Naive thymus-derived CD8-positive, alpha-beta T cell (primary cell): ENCODE measurements around the gene LRRIQ4. TPM values are rescaled to one million over a fixed set of nuclear protein-coding genes. Genes with fewer than 3 reads are reported as not detected.

Experiments
- ATAC-seq, 2 donors: fragments of 150-1000 bp; cut with Tn5 transposase in 1 of 2; sonication (Bioruptor Pico), chemical (Tn5 transposase) in 1 of 2; 1 replicate in 1 of 2; 2 replicates in 1 of 2; pipeline ENCODE4 v1.10.0; 2021; ENCODE audit warnings: mild to moderate bottlenecking in 2 of 2, moderate library complexity in 2 of 2
- POLR2A ChIA-PET: fragments of 350-600 bp; sonication (Branson Sonifier 250); formaldehyde crosslinking; loops from one replicate; lab custom pipeline; 2021; ENCODE audit warnings: antibody characterized with exemption; lab: Charles Lee
- DNase-seq, 10 donors: peaks; one replicate each; pipeline versions ENCODE4 v3.0.0 to v3.0.0-alpha.2; 2020 to 2022
- H3K27ac Mint-ChIP-seq, 10 donors: one replicate each; pipeline ENCODE4 v1.8.0; 2020 to 2022; ENCODE audit warnings: mild to moderate bottlenecking in 10 of 10, mixed read lengths in 10 of 10, moderate library complexity in 4 of 10, inconsistent platforms in 1 of 10
- H3K27me3 Mint-ChIP-seq, 5 donors: one replicate each; pipeline ENCODE4 v1.8.0; 2021 to 2022; ENCODE audit warnings: mixed read lengths in 5 of 5
- H3K36me3 Mint-ChIP-seq, 3 donors: one replicate each; pipeline ENCODE4 v1.8.0; 2020 to 2022; ENCODE audit warnings: mixed read lengths in 3 of 3, mild to moderate bottlenecking in 2 of 3, inconsistent platforms in 1 of 3
- H3K4me1 Mint-ChIP-seq, 4 donors: one replicate each; pipeline ENCODE4 v1.8.0; 2021 to 2022; ENCODE audit warnings: mixed read lengths in 4 of 4
- H3K4me3 Mint-ChIP-seq, 10 donors: one replicate each; pipeline ENCODE4 v1.8.0; 2020 to 2022; ENCODE audit warnings: mild to moderate bottlenecking in 10 of 10, mixed read lengths in 10 of 10, moderate library complexity in 6 of 10, inconsistent platforms in 1 of 10
- H3K9me3 Mint-ChIP-seq, 9 donors: one replicate each; pipeline ENCODE4 v1.8.0; 2020 to 2022; ENCODE audit warnings: mixed read lengths in 9 of 9, mild to moderate bottlenecking in 3 of 9, inconsistent platforms in 1 of 9, moderate library complexity in 1 of 9
- polyA plus RNA-seq, 3 donors: library from polyadenylated mRNA; unstranded; fragments of 300-500 nt; fragmentation: Illumina TruSeq; gene quantifications; one replicate each; pipeline ENCODE4 v1.2.3, GENCODE V29; 2021
- total RNA-seq, 8 experiments: library from RNA in 2 of 8; stranded (reverse) in 2 of 8; gene quantifications; one replicate each; pipeline ENCODE4 v1.2.3 and lab custom pipeline; 2021 to 2026

The LRRIQ4 gene
- total RNA-seq: under 1 TPM in 1 of 2 experiments, not detected in 1; 0.19 TPM
- not detected for polyA plus RNA-seq
- total RNA-seq (lab: John Stamatoyannopoulos, UW): 0 to 0.26 (median 0.11) reads per million in 6 experiments

DNA sequence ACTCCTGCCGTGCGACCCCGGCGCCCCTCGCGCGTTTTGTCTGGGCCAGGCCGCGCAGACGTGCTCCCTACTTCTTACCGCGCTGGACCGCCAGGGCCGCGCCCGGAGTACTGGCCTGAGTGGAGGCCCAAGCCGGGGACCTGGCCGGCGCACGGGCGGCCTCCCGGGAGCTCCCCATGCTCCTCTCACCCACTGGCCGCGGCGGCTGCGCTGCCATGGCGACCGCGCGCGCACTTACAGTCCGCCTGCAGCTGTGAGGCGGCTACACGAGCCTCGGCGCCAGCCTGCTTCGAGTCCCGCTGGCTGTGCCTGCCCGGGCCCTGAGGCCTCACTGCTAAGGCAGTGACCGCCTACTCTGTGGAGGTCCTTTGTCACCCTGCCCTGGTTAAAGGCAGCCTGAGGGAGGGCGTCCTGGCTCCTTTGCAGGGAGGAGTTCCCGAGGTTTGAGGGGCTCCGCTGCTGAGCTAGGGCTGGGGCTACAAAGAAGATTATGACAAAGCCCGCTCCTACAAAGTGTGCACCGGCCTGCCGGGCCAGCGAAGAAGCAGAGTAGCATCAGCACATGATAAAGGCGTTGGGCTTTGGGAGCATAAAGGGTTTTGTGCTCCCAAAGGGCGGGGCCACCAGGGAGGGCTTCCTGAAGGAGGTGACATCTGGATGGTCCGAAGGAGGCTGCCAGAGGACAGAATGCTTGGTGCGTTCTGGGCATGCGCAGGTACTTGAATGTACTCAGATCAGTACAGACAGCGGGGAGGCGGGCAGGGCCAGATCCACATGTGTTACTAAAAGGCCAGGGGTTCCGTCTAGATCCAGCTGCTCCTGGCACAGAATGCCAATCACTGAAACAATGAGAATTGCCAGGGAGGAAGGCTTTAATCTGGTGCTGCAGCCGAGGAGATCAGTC, at the start of gene LRRIQ4, which contains the start of gene LRRC34:
TSS of gene LRRIQ4 (plus strand) at position 539 of the 904 bp plus-strand sequence. CDS start 9,052 bp downstream, outside the sequence.
TSS of gene LRRC34 (minus strand) at position 573 of the 904 bp plus-strand sequence. CDS start at position 217, 356 bp downstream.
- Mint-ChIP-seq H3K4me1 (peaks cover 18 to 24% (median 22%) of the 10 kb centered on the region in 4 donors), H3K9me3 (peaks cover 2 to 23% (median 11%) of the 10 kb centered on the region in 9 donors), H3K27me3 (peaks cover 0 to under 1% (median 0%) of the 10 kb centered on the region in 5 donors), H3K4me3 (peak within 1 kb of the TSS; percentile 78 to 93 (median 88)), H3K36me3 (peaks cover 0 to 6% (median 4%) of the 10 kb centered on the region in 3 donors), H3K27ac (peak within 1 kb of the TSS; percentile 42 to 93 (median 79))
- POLR2A ChIA-PET: interaction anchor here (0.6 to 3.5 kb wide), 6 partner anchors 12 to 154 kb away, joined by 3 to 21 read pairs (median 5); partner anchors contain the start of genes ACTRT3, MYNN, SEC62 and TERC
- peak; percentile 30 to 81 (median 50) for DNase-seq
- peak; percentile 62 to 71 for ATAC-seq

DNA sequence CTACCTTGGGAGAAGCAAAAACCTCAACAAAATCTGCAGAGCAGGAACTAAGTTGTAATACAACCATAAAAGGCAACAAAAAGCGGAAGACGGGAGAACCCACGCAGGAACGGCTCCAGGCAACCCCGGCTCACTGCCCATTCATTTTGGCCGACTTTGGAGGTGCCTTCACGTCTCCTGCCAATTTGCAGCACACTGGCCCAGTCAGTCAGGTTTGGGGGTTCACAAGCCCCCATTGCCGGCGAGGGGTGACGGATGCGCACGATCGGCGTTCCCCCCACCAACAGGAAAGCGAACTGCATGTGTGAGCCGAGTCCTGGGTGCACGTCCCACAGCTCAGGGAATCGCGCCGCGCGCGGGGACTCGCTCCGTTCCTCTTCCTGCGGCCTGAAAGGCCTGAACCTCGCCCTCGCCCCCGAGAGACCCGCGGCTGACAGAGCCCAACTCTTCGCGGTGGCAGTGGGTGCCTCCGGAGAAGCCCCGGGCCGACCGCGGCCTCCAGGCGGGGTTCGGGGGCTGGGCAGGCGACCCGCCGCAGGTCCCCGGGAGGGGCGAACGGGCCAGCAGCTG, 48.3 kb upstream of the LRRIQ4 start:
- no peaks in the 10 kb centered on the region for H3K27me3 Mint-ChIP-seq
- peak overlapping the region; percentile 87 to 98 (median 96) for H3K4me3 Mint-ChIP-seq
- peak overlapping the region; percentile 95 to 100 (median 98) for H3K27ac Mint-ChIP-seq
- peaks cover 0 to 10% (median 2%) of the 10 kb centered on the region in 9 donors for H3K9me3 Mint-ChIP-seq
- DNase-seq (peak in 9 of 10 donors; percentile 43 to 81 (median 63)), ATAC-seq (peak; percentile 53 to 54)
- peaks cover 8 to 29% (median 28%) of the 10 kb centered on the region in 4 donors for H3K4me1 Mint-ChIP-seq
- POLR2A ChIA-PET: interaction anchor here (0.6 to 5.1 kb wide), 19 partner anchors 9 to 1144 kb away, joined by 3 to 105 read pairs (median 4); partner anchors contain the start of genes EIF5A2, GPR160, LRRC34 and LRRIQ4
- H3K36me3 Mint-ChIP-seq: no peaks in the 10 kb centered on the region

DNA sequence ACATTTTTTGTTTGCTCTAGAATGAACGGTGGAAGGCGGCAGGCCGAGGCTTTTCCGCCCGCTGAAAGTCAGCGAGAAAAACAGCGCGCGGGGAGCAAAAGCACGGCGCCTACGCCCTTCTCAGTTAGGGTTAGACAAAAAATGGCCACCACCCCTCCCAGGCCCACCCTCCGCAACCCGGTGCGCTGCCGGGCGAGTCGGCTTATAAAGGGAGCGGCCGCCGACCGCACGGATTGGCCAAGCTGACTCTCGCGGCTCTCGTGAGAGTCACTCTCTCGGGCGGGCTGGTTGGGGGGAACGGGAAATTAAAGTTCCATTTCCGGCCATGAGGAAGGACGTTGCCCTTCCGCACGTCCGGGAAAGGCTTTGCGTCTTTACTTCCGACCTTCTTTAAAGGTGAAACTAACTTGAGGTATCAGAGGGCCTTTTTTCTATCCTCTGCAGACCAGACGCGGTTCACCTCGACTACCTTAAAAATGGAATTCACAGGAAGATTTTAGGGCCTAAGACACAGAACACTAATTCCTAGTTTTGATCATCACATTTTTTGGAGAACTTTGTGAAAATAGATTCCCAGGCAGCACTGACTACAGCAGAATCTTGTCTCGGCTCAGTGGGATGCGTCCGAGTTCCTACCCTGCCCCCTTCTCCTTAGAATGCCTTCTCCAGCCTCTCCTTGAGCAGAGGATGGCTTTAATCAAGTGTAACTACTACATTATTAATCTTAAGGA, 47.6 kb upstream of the LRRIQ4 start, which contains the start of gene TERC:
TSS of gene TERC (minus strand) at position 179 of the 731 bp plus-strand sequence.
- Mint-ChIP-seq H3K4me3 (peak within 1 kb of the TSS; percentile 87 to 98 (median 96)), H3K27me3 (no peaks in the 10 kb centered on the region), H3K4me1 (peaks cover 8 to 30% (median 29%) of the 10 kb centered on the region in 4 donors), H3K27ac (peak within 1 kb of the TSS; percentile 95 to 100 (median 98)), H3K9me3 (peaks cover 0 to 10% (median 2%) of the 10 kb centered on the region in 9 donors), H3K36me3 (no peaks in the 10 kb centered on the region)
- ATAC-seq (peak; percentile 87 to 90), DNase-seq (peak; percentile 83 to 98 (median 94))
- POLR2A ChIA-PET: interaction anchor here (0.6 to 5.1 kb wide), 15 partner anchors 8 to 1105 kb away, joined by 3 to 105 read pairs (median 6); partner anchors contain the start of genes LRRC34, LRRIQ4, MYNN and PHC3

DNA sequence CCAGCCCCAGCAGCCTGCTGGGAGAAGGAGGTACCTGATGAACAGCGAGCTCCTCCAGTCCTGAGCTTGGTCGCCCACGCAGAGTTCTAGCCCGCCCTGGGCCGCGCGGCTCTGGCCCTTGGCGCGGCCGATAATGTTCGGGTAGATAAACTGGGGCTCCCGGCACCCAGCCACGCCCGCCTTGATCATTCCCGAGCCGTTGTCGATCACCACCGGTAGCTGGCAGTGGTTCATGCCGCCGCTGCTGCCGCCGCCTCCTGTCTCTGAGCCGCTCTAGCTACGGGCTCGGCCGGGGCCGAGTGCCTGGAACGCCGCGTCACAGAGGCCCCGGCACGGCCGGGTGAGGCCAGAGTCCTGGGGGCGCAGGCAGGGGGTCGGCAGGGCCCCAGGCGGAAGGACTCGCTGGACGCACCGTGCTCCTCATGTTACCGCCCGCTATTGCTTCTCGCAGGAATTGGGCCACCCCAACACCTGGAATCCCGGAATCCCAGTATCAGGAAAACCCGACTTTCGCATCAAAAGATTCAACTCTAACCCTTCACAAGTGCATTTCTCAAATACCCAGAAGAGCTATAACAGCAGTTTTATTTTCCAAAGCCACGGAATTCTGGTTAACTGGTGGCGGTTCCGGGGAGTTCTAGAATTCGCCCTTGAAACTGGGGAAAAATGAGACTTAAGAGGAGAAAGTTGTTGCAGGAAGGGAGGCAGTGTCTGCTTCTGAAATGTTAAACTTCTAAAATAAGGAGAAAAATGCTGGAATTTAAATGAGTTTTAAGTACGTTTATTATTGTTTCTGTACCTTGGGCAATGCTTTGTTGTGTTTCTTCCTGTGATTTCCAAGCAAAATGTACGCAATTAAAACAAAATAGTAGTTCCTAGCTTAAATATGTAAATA, 43.1 kb upstream of the LRRIQ4 start, which contains the start of gene ACTRT3:
TSS of gene ACTRT3 (minus strand) at position 275 of the 895 bp plus-strand sequence. CDS start at position 234, 41 bp downstream.
- ATAC-seq (peak in 1 of 2 donors; percentile 5), DNase-seq (peak; percentile 41 to 71 (median 49))
- Mint-ChIP-seq H3K27me3 (peaks cover 0 to 3% (median 0%) of the 10 kb centered on the region in 5 donors), H3K27ac (peak within 1 kb of the TSS in 9 of 10 donors; percentile 79 to 91 (median 87)), H3K36me3 (peaks cover 0 to 10% (median 6%) of the 10 kb centered on the region in 3 donors), H3K9me3 (peaks cover 0 to 10% (median 3%) of the 10 kb centered on the region in 9 donors), H3K4me3 (peak within 1 kb of the TSS; percentile 83 to 93 (median 90)), H3K4me1 (peaks cover 12 to 42% (median 32%) of the 10 kb centered on the region in 4 donors)
- POLR2A ChIA-PET: interaction anchor here (0.6 to 1.8 kb wide), 4 partner anchors 43 to 587 kb away, joined by 3 to 9 read pairs (median 4); partner anchors contain the start of genes LRRC34, LRRIQ4 and SEC62

DNA sequence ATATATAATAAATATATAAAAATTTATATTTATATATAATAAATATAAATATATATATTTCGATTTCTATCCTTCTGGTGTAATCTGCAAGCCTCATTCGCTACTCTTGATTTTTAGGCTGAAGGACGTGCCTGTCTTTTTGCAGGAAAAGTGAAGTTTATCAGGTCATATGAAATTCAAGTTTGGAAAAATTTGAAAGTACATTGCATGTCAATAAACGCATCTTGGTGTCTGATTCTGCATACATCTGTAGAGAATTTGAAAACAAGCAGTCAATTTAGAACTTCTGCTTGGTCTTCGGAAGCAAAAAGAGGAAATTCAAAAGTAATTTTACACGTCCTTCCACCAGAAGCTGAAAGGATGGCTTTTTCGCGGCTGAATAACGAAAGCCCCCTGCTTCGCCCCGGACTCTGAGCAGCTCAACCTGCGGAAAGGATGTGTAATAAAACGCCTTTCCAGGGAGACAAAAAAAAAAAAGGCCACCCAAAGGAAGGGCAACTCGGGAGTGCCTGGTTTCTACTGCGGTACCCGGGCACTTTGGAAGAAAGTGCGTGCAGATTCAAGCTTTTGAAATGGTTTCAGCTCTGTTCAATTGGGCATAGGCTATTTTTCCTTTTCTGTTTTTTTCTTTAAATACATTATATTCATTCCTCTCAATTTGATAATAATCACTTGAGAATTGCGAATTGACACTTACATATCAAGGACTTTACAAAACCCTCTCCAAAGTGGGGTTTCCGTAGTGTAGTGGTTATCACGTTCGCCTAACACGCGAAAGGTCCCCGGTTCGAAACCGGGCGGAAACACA, 41.0 kb upstream of the LRRIQ4 start:
- H3K4me3 Mint-ChIP-seq: peak overlapping the region; percentile 91 to 99 (median 99)
- ATAC-seq: peak; percentile 4 to 9
- POLR2A ChIA-PET: interaction anchor here (0.6 to 3.7 kb wide), 16 partner anchors 9 to 1098 kb away, joined by 3 to 105 read pairs (median 4); partner anchors contain the start of genes LRRC34, LRRIQ4, PRKCI and RPL22L1

DNA sequence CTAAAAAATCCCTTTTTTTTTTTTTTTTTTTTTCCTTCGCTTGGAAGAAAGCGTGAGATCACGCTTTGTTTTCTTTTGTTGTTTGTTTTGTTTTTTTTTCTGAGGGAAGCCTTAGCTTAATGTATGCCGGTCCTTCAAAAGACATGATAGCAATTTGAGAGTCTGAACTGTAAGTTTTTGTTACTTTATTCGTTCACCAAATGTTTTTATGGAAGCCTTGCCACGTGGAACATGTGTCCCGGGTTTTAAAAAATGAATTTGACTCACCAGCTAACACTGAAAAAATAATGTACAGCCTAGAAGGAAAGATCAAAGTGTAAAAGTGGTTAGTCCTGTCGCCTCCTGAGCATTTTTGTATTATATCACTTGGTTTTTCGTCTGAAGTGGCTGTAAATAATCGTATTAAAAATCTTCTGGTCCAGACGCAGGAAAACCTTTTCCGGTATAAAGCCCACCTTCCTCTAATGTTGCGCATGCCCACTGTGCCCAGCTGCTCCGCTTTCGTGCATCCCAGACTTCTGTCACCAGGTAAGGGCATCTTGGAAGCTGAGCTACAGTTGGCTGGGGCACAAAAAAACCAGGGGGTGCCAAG, 40.3 kb upstream of the LRRIQ4 start:
- ATAC-seq (peak; percentile 31 to 34), DNase-seq (peak in 3 of 10 donors; percentile 8 to 71 (median 63))
- POLR2A ChIA-PET: interaction anchor here (0.6 to 3.7 kb wide), 24 partner anchors 10 to 1097 kb away, joined by 3 to 105 read pairs (median 4); partner anchors contain the start of genes GPR160, LRRC34, LRRIQ4 and PHC3
- H3K27ac Mint-ChIP-seq: peak overlapping the region; percentile 97 to 100 (median 99)
- peaks cover 0 to 35% (median 11%) of the 10 kb centered on the region in 3 donors for H3K36me3 Mint-ChIP-seq
- H3K4me3 Mint-ChIP-seq: peak overlapping the region; percentile 91 to 99 (median 99)
- peaks cover 0 to 3% (median 0%) of the 10 kb centered on the region in 5 donors for H3K27me3 Mint-ChIP-seq
- H3K4me1 Mint-ChIP-seq: peaks cover 21 to 53% (median 48%) of the 10 kb centered on the region in 4 donors
- H3K9me3 Mint-ChIP-seq: peaks cover 0 to 3% (median 0%) of the 10 kb centered on the region in 9 donors

More for the DNA sequence above, 41.0 kb upstream of the LRRIQ4 start:
- H3K27ac Mint-ChIP-seq: peak overlapping the region; percentile 97 to 100 (median 99)
- DNase-seq: peak; percentile 33 to 94 (median 76)
- H3K4me1 Mint-ChIP-seq: peaks cover 16 to 46% (median 42%) of the 10 kb centered on the region in 4 donors
- peaks cover 0 to 3% (median 0%) of the 10 kb centered on the region in 5 donors for H3K27me3 Mint-ChIP-seq
- peaks cover 0 to 3% (median 0%) of the 10 kb centered on the region in 9 donors for H3K9me3 Mint-ChIP-seq
- peaks cover 0 to 28% (median 10%) of the 10 kb centered on the region in 3 donors for H3K36me3 Mint-ChIP-seq

DNA sequence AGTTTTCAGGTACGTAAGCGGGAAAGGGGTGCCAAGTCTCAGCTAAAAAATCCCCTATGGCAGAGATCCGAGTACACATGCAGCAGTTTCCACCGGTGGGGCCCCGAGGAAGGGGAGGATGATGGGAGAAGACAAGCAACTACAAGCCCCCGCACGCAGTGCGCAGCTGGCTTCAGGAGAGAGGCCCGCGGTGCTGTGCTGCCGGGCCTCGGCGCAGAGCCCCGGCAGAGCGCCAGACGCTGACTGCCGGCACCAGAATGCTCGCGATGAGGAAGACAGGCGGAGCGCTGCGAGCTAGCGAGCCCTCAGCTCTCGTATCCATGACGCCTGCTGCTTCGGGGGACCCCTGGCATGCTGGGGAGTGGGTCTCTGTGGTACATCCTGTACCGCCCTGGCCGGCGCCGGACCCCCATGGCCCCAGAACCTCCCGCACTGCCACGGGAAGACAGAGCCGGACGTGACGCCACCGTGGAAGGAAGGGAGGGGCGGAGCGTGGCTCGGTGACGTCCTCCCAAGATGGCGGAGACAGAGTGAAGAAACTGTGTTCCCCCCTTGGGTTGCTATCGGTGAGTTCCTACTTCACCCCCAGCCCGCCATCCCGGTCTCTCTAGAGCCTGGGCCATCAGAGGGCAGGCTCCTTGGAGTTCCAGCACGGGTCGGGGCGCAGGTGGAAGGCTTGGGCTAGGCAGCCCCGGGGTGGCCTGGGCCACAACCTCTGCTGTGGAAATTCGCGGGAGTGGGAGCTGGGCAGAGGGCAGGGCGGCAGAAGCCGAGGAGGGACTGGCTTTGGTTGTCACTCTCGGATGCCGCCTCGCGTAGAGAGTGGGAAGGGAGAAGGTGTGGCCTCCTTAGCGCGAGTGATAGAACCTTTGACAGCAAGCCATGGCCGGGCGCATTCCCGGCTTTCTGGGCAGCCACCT, 39.5 kb upstream of the LRRIQ4 start, which contains the start of gene MYNN:
TSS of gene MYNN (plus strand) at position 500 of the 920 bp plus-strand sequence. CDS start 900 bp downstream, outside the sequence.
- ATAC-seq (peak; percentile 78 to 81), DNase-seq (peak; percentile 83 to 95 (median 92))
- peak within 1 kb of the TSS; percentile 91 to 99 (median 99) for H3K4me3 Mint-ChIP-seq
- POLR2A ChIA-PET: interaction anchor here (0.6 to 3.7 kb wide), 19 partner anchors 10 to 1096 kb away, joined by 3 to 105 read pairs (median 5); partner anchors contain the start of genes GPR160, LRRC34, LRRIQ4 and PHC3
- H3K4me1 Mint-ChIP-seq: peaks cover 22 to 56% (median 51%) of the 10 kb centered on the region in 4 donors
- peak within 1 kb of the TSS; percentile 97 to 100 (median 99) for H3K27ac Mint-ChIP-seq
- H3K9me3 Mint-ChIP-seq: peaks cover 0 to 3% (median 0%) of the 10 kb centered on the region in 9 donors
- H3K27me3 Mint-ChIP-seq: peaks cover 0 to 3% (median 0%) of the 10 kb centered on the region in 5 donors
- peaks cover 0 to 43% (median 11%) of the 10 kb centered on the region in 3 donors for H3K36me3 Mint-ChIP-seq

DNA sequence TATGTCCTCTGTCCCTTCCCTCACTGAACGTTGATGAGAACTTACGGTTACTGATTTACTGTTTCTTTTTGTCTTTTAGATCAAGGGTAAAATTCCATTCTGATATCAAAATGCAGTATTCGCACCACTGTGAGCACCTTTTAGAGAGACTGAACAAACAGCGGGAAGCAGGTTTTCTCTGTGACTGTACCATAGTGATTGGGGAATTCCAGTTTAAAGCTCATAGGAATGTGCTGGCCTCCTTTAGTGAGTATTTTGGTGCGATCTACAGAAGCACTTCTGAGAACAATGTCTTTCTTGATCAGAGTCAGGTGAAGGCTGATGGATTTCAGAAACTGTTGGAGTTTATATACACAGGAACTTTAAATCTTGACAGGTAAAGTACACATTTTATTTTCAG, 38.5 kb upstream of the LRRIQ4 start:
- Mint-ChIP-seq H3K4me1 (peaks cover 24 to 61% (median 58%) of the 10 kb centered on the region in 4 donors), H3K36me3 (peaks cover 0 to 52% (median 11%) of the 10 kb centered on the region in 3 donors), H3K27me3 (peaks cover 0 to 3% (median 0%) of the 10 kb centered on the region in 5 donors), H3K4me3 (peak overlapping the region; percentile 91 to 99 (median 99)), H3K27ac (peak overlapping the region; percentile 97 to 100 (median 99)), H3K9me3 (peaks cover 0 to 3% (median 0%) of the 10 kb centered on the region in 9 donors)
- DNase-seq: no peak
- POLR2A ChIA-PET: interaction anchor here (2.1 to 3.7 kb wide), 3 partner anchors 11 to 259 kb away, joined by 13 to 105 read pairs (median 36); partner anchors contain the start of genes SEC62 and TERC
- ATAC-seq: no peak
